ENCODE measurements around the gene BRINP1.

DNA sequence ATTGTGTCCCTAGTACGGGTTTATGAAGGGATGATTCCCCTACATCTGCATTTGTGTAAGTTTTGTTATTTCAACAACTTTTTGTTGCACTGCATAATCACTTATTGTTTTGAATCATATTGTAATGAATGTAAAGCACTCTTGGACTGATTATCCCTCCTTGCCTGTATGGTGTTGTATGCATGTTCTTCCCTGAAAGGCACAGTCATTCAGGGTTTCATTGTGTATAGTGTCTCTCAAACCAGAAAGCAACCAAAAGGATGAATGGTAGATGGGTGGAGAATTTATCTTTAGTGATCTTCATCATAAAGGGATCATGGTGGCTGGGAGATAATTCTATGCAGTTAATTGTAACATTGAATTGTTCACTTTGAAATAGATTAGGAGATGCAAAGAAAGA, 247.3 kb downstream of the BRINP1 start:
- TF ChIP-seq, protein P1, sequence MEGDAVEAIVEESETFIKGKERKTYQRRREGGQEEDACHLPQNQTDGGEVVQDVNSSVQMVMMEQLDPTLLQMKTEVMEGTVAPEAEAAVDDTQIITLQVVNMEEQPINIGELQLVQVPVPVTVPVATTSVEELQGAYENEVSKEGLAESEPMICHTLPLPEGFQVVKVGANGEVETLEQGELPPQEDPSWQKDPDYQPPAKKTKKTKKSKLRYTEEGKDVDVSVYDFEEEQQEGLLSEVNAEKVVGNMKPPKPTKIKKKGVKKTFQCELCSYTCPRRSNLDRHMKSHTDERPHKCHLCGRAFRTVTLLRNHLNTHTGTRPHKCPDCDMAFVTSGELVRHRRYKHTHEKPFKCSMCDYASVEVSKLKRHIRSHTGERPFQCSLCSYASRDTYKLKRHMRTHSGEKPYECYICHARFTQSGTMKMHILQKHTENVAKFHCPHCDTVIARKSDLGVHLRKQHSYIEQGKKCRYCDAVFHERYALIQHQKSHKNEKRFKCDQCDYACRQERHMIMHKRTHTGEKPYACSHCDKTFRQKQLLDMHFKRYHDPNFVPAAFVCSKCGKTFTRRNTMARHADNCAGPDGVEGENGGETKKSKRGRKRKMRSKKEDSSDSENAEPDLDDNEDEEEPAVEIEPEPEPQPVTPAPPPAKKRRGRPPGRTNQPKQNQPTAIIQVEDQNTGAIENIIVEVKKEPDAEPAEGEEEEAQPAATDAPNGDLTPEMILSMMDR (IDR thresholded peaks at IDR 0.05), result no peak
- no peak for TF ChIP-seq EZH2 (IDR thresholded peaks at IDR 0.05; ENCODE audit: borderline replicate concordance, insufficient read depth, low read depth, low read length, poor library complexity, severe bottlenecking)
